GM08714 (cell line): ENCODE data around the gene HIVEP3.

Source experiments
- H3K4me3 ChIP-seq: fragments of 200-500 bp; sonication (Bioruptor generic); 2 replicates; pipeline ENCODE4 v1.5.1; 2014; ENCODE audit warnings: mild to moderate bottlenecking, low read length, inconsistent platforms
- ZNF274 ChIP-seq: IDR thresholded peaks from 2 replicates; pipeline ENCODE4 v1.6.1; 2012; ENCODE audit warnings: mild to moderate bottlenecking, low read depth, low read length

Gene HIVEP3

DNA sequence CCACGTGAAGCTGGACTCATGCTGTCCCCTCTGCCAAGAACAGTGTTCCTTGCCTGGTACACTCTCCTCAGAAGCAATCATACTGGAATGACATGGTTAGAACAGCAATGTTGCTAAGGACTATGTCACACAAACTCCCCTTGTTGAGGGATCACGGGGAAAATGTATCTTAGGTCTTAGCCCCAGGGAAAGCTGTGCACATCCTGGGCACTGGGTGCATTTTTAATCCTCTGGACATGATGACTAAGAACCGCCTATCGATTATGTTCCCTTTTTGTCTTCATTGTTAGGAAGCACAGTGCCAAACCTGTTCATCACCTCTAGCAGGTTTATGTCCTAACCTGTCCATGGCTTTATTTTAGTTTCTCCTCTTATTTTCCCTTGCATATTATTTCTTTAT lies 115.1 kb downstream of the HIVEP3 start:
- no peak for TF ChIP-seq ZNF274
- no peak overlapping the region for H3K4me3 ChIP-seq

DNA sequence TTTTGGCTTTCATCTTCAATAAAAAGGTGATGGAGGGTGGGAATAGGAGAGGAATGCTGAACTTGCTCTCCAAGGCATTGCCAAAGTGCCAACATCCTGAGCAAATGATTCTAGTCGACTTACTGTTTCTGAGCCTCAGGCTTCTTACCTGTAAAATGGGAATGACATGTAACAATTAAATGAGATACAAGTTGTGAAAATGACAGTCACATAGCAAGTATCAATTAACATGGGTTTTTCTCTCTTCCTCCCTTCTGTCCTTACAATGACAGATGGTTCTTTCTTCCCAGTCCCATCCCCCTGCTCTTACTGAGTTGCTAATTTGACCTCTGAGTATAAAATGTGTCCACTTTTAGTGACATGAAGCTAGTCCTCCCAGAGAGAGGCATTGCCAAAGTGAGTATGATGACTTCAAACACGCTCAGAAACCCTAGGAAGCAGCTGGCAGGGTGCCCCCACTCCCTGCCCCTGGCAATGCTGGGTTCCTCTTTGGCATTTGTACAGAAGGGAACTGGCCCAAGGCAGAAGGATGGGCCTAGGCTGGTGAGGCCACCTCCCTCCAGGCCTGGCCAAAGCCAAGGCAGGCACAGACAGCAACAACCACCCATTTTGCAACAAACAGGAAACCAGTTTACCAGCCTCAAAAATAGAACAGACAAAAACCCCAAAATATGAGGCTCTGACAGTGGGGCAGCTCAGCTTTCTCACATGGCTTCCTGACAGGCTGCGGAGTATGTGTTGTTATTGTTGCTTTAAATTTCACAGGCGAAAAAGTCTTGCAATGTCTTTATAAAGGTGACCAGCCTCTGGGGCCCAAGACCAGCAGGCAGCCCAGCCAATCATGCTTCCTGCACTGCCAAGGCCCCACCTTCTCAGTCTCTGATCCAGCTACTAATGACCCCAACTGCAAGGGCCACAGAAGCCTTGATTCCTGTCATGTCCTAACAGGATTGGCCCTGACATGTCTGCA lies 115.9 kb downstream of the HIVEP3 start:
- no peak for TF ChIP-seq ZNF274
- H3K4me3 ChIP-seq, result no peak overlapping the region; the same call in 1 of the 2 replicates

DNA sequence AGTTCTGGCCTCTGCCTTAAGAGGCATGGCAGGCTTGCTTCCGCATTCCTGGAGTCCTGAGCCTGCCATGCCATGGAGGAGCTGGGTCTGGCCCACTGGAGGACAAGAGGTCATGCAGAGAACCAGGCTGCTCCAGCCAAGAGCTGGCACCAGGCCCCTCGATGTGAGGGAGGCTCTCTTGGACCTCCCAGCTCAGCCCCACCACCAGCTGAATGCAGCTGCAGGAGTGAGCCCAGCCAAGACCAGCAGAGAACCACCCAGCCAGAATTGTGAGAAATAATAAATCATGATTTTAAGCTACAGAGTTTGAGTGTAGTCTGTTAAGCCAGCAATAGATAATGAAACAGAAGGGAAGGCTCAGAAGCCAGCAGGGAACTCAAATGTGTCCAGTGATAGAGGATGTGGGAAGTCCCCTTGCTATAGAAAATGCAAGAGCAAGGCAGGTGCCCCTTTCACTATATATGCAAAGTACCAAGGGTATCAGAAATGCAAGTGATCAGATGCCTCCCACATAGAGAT lies 118.4 kb downstream of the HIVEP3 start:
- TF ChIP-seq ZNF274, result no peak

DNA sequence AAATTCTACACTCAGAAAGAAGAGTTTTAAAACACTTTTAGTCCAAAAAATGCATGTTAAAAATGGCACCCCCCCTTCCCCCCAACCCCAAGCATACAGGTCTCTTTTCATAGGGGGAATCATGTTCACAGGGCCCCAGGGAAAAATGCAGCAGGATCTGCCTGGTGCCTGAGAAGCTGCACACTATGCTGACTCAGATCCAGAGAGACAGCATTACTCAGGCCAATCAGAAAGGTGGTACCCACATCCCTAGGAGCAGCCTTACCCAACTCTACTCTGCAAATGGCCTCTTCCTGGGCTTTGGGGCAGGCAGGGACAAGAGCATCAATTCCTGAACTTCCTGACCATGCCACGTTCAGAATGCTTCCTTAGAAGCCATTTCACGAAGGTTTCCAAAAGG lies 119.0 kb downstream of the HIVEP3 start:
- no peak for TF ChIP-seq ZNF274
- no peak overlapping the region for H3K4me3 ChIP-seq

More for the DNA sequence above, 118.4 kb downstream of the HIVEP3 start:
- H3K4me3 ChIP-seq, result no peak overlapping the region; the same call in 1 of the 2 replicates

DNA sequence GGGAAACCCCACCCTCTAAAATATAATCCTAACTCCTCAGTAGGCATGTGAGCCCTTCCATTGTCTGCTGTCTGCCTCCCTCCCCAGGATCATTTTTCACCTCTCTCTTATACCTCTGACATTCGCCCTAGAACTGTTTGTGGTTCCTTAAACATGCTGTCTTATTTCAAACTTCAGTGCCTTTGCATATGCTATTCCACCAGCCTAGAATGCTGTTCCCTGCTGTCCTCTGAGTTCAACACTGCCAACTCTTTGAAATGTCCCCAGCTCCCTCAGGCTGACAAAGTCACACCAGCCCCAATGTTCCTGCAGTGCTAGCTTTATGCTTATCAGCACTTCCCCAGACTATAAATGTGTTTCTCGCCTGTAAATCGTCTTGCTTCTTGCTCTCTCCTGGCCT lies 119.5 kb downstream of the HIVEP3 start:
- TF ChIP-seq ZNF274, result no peak
- no peak overlapping the region for H3K4me3 ChIP-seq

DNA sequence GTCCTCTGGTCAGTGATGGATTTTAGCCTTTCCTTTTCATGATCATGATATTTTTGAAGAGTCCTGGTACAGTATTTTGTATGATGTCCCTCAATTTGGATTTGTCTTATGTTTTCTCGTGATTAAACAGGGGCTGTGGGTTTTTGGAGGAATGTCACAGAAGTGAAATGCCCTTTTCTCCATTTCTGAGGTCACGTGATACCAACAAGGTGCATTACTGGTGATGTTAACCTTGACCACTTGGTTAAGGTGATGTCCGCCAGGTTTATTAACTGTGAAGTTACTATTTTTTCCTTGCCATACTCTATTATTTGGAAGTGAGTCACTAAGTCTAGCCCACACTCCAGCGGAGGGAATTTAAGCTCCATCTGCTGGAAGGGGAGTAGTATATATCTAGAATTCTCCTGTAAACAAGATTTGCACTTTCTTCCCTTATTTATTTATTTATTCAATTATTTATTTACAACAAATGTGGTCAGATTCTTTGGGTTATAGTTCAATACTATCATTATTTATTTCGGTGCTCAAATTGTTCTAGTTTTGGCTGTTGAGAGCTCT lies 123.4 kb downstream of the HIVEP3 start:
- TF ChIP-seq ZNF274, result no peak

DNA sequence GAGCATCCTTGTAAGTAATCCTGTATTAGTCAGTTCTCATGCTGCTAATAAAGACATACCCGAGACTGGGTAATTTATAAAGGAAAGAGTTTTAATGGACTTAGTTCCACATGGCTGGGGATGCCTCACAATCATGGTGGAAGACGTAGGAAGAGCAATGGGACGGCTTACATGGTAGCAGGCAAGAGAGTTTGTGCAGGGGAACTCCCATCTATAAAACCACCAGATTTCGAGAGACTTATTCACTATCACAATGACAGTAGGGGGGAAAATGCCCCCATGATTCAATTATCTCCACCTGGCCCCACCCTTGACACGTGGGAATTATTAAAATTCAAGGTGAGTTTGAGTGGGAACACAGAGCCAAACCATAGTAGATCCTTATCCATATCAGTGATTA lies 124.7 kb downstream of the HIVEP3 start:
- no peak for TF ChIP-seq ZNF274
- no peak overlapping the region for H3K4me3 ChIP-seq

More for the DNA sequence above, 123.4 kb downstream of the HIVEP3 start:
- no peak overlapping the region for H3K4me3 ChIP-seq

DNA sequence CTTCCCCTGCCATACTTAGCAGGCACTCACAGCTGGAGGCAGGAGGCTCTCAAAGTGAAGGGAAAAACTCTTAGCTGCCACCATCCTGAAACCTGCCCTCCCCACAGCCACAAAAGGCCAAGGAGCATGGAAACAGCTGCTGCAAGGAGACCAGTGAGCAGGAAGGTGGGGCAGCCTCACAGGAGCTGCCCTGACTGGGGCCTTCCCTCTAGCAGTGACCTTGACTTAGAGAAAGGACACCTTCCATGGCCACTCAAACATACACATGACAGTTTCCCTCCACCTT lies 126.3 kb downstream of the HIVEP3 start:
- TF ChIP-seq ZNF274, result no peak
- H3K4me3 ChIP-seq, result no peak overlapping the region

DNA sequence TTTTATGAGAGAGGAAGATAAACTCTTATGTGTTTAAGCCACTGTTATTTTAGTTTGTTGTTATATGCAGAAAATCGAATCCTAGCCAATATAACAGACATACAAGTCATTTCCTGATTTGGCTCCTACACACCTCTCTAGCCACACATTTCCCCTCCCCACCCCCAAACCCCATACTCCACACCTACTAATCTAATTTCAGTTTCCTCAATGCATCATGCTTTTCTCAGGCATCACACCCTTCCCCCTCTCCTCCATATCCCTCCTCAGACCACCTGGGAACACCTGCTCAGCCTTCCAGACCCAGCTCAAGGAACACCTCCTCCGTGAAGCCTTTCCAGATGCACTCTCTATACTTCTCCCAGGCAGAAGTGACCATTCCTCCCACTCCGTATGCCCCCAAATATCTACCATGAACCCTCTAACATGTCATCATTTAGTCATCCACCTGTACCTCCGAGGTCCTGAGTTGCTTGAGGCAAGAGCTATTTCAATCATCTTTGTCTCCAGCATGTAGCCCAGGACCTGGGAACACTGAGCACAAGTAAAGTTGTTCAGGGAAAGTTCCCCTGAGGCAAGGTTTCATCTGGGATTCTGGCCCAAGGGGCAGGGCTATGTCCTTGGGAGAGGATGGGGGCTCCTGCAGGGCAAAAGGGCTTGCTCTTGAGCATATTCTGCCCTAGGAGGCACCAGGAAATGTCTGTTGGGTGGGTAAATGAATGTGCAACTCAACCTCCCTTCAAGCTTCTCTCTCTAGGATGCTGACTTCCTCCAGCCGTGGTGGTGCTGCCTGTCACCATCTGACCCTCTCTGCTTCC lies 126.8 kb downstream of the HIVEP3 start:
- no peak overlapping the region for H3K4me3 ChIP-seq
- TF ChIP-seq ZNF274, result no peak

DNA sequence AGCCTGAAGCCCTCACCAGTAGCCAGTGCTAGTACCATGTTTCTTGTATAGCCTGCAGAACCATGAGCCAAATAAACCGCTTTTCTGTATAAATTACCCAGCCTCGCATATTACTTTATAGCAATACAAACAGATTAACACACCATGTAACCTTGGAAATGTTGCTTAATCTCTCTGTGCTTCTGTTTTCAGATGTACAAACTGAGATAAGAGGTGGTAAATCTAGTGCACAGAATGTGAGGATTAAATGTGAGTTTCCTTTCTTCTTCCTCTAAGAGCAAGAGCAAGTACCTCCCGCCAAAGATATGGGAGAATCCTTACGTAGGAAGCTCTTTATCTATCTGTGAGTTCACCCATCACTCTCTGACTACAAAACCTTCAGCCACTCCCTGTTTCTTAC lies 128.4 kb downstream of the HIVEP3 start:
- H3K4me3 ChIP-seq, result no peak overlapping the region
- TF ChIP-seq ZNF274, result no peak

DNA sequence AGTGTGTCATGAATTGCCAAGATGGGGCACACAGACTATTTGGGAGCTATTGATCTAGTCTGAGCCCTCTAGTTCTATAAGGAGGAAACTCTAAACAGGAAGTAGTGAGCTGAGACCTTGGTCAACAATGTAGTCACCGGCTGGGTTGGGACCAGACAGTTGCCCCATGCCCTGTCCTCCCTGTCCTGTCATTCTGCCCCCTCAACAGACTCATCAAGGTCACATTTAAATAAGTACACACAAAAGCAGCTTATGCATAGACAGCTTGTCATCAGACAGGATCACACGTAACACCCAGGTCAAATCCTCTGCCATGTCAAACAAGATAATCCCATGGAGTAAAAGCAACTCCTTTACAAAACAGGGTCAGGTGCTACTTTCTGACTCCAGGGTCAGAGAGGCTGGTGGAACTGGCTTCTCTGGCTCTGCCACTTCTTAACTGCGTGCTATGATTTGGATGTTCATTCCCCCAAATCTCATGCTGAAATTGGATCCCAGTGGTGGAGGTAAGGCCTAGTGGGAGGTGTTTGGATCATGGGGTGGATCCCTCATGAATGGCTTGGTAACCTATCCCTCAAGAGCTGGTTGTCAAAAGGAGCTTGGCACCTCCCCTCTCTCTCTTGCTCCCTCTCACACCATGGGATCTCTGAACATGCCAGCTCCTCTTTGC lies 128.9 kb downstream of the HIVEP3 start:
- H3K4me3 ChIP-seq, result no peak overlapping the region
- no peak for TF ChIP-seq ZNF274

DNA sequence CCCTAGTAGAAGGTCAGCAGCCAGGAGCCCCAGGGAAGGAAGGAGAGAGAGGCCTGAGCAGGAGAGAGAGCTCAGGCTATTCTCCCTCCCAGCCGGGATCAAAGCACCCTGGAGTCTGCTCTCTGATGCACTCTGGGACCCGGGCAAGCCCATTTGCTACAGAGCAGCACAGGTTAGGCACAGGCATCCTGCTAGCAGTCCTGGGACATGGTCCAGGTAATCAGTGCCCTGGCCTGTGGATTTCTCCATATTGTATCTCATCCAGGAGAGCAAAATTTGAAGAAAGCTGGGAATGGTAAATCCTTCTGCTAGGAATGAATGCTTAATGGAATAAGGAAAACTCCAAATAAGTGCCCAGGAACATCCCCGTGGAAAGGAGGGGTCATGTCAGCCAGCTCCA lies 130.3 kb downstream of the HIVEP3 start:
- H3K4me3 ChIP-seq, result no peak overlapping the region
- TF ChIP-seq ZNF274, result no peak

DNA sequence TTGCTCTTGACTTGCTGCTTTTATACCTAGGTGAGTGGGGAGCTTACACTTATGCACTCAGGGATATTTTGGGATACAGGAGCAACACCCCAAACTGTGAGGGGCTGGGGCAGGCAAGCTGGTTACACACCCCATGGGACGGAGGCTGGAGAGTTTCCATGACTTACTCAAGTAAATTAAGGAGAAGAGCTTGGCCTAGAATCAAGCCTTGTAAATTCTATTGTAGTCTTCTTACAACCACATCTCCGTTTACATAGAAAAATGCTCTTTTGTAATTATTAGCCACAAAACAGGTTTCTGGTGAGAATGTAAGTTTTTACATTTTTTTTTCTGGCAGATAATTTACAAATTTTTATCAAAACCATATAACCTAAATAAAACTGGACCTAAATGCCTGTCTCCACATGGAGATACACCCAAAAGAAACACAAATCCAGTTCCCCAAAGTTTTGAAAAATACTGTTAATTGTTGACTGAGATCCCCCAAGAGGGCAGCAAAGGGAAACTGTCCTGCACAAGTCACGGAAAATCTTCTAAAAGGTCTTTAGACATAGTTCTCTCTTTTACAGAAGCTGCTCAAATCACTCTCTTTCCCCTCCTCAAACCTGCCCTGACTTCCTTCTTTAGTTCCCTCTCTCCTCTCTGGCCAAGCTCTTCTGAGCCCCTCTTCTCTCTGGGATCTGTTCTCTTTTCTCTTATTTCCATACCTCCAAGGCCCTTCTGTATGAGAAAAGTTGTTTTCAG lies 134.0 kb downstream of the HIVEP3 start:
- H3K4me3 ChIP-seq, result no peak overlapping the region
- TF ChIP-seq ZNF274, result no peak
